Erythroblast (primary cell): ENCODE measurements around the gene PKP2.

Experiments
- GATA1 ChIP-seq: IDR thresholded peaks from 2 replicates; pipeline ENCODE4 v1.6.1; 2011; ENCODE audit warnings: low read depth, mild to moderate bottlenecking, control low read depth, low read length, moderate library complexity
- POLR2A ChIP-seq: IDR thresholded peaks from 2 replicates; pipeline ENCODE4 v1.6.1; 2011; ENCODE audit warnings: mild to moderate bottlenecking, low read length

DNA sequence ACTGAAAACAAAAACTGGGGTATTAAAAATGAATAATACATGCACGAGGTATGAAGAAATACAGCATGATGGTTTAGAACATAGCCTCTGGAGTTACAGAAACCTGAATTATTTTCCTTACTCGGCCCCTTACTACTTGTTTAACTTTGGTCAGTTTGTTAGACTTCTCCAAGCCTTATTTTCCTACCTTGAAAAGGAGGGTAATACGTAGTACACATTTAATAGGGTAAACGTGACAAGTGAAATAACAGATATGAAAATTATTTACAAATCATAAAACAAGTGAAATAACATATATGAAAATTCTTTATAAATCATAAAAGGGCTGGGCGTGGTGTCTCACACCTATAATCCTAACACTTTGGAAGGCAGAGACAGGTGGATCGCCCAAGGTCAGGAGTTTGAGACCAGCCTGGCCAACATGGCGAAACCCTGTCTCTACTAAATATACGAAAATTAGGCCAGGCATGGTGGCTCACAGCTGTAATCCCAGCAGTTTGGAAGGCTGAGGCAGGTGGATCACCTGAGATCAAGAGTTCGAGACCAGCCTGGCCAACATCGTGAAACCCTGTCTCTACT is 11.4 kb upstream of the PKP2 start:
- no peak for TF ChIP-seq POLR2A
- no peak for TF ChIP-seq GATA1
